ENCODE results near the gene RCN2. TPM values are rescaled to one million over a fixed set of nuclear protein-coding genes. Genes with fewer than 3 reads are reported as not detected.

The RCN2 gene
- total and polyA plus RNA-seq, 7 experiments from 2014 or later, result 16.7 to 45.7 (median 28.5) TPM

DNA sequence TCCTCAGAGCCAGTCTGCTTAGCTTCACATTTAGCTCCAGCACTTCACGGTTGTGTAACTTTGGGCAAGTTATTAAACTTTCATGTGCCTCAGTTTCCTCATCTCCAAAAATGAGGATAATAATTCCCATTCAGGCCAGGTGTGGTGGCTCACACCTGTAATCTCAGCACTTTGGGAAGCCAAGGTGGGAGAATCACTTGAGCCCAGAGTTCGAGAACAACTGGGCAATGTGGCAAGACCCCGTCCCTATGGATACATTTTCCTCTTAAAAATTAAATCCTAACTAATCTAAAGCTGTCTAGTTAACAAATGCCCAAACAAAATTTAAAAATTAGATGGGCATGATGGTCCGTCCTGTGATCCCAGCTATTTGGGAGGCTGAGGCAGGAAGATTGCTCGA is 7.2 kb downstream of the RCN2 start:
- H3K27ac Mint-ChIP-seq, result peak overlapping the region in 1 of 9 donors; percentile 7
- Histone ChIP-seq H3K27me3 (ENCODE audit: control insufficient read depth in 2 of 2, insufficient read depth in 2 of 2, low read length in 2 of 2) (no peaks in the 10 kb centered on the region), H3K4me1 (ENCODE audit: control insufficient read depth in 2 of 2, insufficient read depth in 2 of 2, low read length in 2 of 2) (no peaks in the 10 kb centered on the region), H3K36me3 (ENCODE audit: control insufficient read depth in 2 of 3, insufficient read depth in 3 of 3, low read length in 3 of 3) (peaks cover 4 to 30% (median 7%) of the 10 kb centered on the region in 3 experiments), H3K4me3 (ENCODE audit: low read length) (no peak overlapping the region), H3K9me3 (ENCODE audit: control insufficient read depth in 2 of 3, low read length in 3 of 3) (no peaks in the 10 kb centered on the region), H3K27ac (ENCODE audit: low read depth, low read length) (no peak overlapping the region)
- peaks cover 8 to 26% (median 8%) of the 10 kb centered on the region in 7 donors for H3K4me1 Mint-ChIP-seq
- ATAC-seq (no peak), DNase-seq (no peak)
- no peaks in the 10 kb centered on the region for H3K9me3 Mint-ChIP-seq
- H3K4me3 Mint-ChIP-seq, result no peak overlapping the region
- no peaks in the 10 kb centered on the region for H3K27me3 Mint-ChIP-seq
- CTCF ChIA-PET, result interaction anchor here (0.7 kb wide), 1 partner anchor 584 kb away, joined by 3 read pairs; no protein-coding TSS in a partner anchor
- intact Hi-C loops (cut with micrococcal nuclease), result loop anchor here in 1 of 2 donors (10.0 kb wide), 2 partner anchors 704 to 1034 kb away; partner anchors contain the start of gene FBXO22
- peaks cover 5 to 24% (median 19%) of the 10 kb centered on the region in 5 donors for H3K36me3 Mint-ChIP-seq
- POLR2A ChIA-PET, result interaction anchor here (0.6 to 1.8 kb wide), 3 partner anchors 42 to 58 kb away, joined by 3 to 5 read pairs (median 4); partner anchors contain the start of gene PSTPIP1

DNA sequence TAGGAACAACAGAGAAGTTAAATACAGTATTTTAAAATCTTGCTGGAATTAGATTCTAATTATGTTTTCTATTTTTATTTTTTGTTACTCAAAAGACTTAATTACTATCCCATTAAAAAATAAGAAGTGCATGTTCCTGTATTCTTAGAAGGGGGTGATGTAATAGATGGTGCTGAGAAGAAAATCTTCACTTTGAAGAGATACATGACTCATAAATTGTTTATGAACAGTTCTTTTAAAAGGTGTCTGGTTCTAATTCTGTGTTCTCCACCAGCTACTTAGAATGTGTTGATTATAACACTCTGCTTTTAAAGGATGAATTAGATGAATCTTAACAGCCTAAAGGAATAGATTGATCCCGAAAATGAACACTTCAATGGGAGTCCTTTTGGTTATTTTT is 8.2 kb downstream of the RCN2 start:
- Mint-ChIP-seq H3K4me3 (no peak overlapping the region), H3K27me3 (no peaks in the 10 kb centered on the region), H3K4me1 (peaks cover 7 to 21% (median 9%) of the 10 kb centered on the region in 7 donors), H3K9me3 (peaks cover 0 to 3% (median 0%) of the 10 kb centered on the region in 11 donors), H3K27ac (peak overlapping the region in 1 of 9 donors; percentile 47), H3K36me3 (peaks cover 10 to 29% (median 24%) of the 10 kb centered on the region in 5 donors)
- Histone ChIP-seq H3K36me3 (ENCODE audit: control insufficient read depth in 2 of 3, insufficient read depth in 3 of 3, low read length in 3 of 3) (peaks cover 7 to 28% (median 8%) of the 10 kb centered on the region in 3 experiments), H3K9me3 (ENCODE audit: control insufficient read depth in 2 of 3, low read length in 3 of 3) (no peaks in the 10 kb centered on the region), H3K4me1 (ENCODE audit: control insufficient read depth in 2 of 2, insufficient read depth in 2 of 2, low read length in 2 of 2) (no peaks in the 10 kb centered on the region), H3K4me3 (ENCODE audit: low read length) (no peak overlapping the region), H3K27me3 (ENCODE audit: control insufficient read depth in 2 of 2, insufficient read depth in 2 of 2, low read length in 2 of 2) (no peaks in the 10 kb centered on the region), H3K27ac (ENCODE audit: low read depth, low read length) (no peak overlapping the region)
- POLR2A ChIA-PET, result no interaction called here
- intact Hi-C loops (cut with micrococcal nuclease), result loop anchor here in 1 of 2 donors (10.0 kb wide), 2 partner anchors 705 to 1035 kb away; partner anchors contain the start of gene FBXO22
- ATAC-seq (no peak), DNase-seq (no peak)
- CTCF ChIA-PET, result interaction anchor here (0.7 kb wide), 1 partner anchor 555 kb away, joined by 3 read pairs; no protein-coding TSS in a partner anchor

DNA sequence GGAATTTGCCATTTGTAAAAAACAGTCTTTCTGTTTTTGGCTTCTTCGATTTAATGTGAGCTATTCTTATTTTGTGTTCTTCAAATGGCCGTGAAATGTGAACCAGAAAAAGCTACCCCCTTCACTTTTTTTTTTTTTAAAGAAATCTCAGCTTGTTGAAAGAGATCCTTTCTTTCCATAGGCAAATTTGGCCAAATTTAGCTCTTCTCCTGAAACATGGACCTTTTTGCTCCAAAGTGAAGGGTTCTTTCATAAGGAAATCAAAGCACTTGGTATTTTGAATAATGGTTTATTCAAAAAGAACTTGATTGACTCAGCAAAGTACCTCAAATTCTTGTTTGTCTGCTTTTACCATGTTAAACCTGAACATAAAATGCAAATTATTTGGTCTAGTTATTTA is 10.1 kb downstream of the RCN2 start:
- Histone ChIP-seq H3K4me1 (ENCODE audit: control insufficient read depth in 2 of 2, insufficient read depth in 2 of 2, low read length in 2 of 2) (no peaks in the 10 kb centered on the region), H3K36me3 (ENCODE audit: control insufficient read depth in 2 of 3, insufficient read depth in 3 of 3, low read length in 3 of 3) (peaks cover 3 to 17% (median 4%) of the 10 kb centered on the region in 3 experiments), H3K27ac (ENCODE audit: low read depth, low read length) (no peak overlapping the region), H3K27me3 (ENCODE audit: control insufficient read depth in 2 of 2, insufficient read depth in 2 of 2, low read length in 2 of 2) (no peaks in the 10 kb centered on the region), H3K9me3 (ENCODE audit: control insufficient read depth in 2 of 3, low read length in 3 of 3) (no peaks in the 10 kb centered on the region), H3K4me3 (ENCODE audit: low read length) (no peak overlapping the region)
- CTCF ChIA-PET, result interaction anchor here (0.8 to 1.2 kb wide), 2 partner anchors 284 to 556 kb away, joined by 3 to 5 read pairs; no protein-coding TSS in a partner anchor
- Mint-ChIP-seq H3K9me3 (peaks cover 0 to 3% (median 0%) of the 10 kb centered on the region in 11 donors), H3K4me1 (peaks cover 0 to 12% (median 7%) of the 10 kb centered on the region in 7 donors), H3K27me3 (no peaks in the 10 kb centered on the region), H3K27ac (peak overlapping the region in 1 of 9 donors; percentile 15), H3K36me3 (peaks cover 9 to 36% (median 25%) of the 10 kb centered on the region in 5 donors), H3K4me3 (no peak overlapping the region)
- POLR2A ChIA-PET, result interaction anchor here (0.7 to 0.9 kb wide), 2 partner anchors 10 to 579 kb away, joined by 3 to 4 read pairs; partner anchors contain the start of gene RCN2
- no peak for DNase-seq
- intact Hi-C loops (cut with micrococcal nuclease), result no loop called here
- ATAC-seq, result no peak

DNA sequence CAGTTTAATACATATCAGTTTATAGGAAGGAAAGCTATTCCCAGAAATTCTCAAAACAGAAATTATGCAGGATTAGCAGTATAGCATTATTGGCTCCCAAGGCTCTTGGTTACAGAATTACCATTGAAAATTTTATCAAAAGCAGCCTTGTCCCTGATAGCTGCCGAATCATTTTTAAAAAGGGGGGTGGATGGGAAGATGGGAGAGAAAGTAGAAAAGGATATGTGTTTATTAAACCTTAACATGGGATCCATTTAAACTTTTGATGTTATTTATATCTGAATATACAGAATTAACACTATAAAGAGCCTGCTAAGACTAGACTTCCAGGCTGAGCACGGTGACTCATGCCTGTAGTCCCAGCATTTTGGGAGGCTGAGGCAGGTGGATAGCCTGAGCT is 10.8 kb downstream of the RCN2 start:
- intact Hi-C loops (cut with micrococcal nuclease), result no loop called here
- Histone ChIP-seq H3K27me3 (ENCODE audit: control insufficient read depth in 2 of 2, insufficient read depth in 2 of 2, low read length in 2 of 2) (no peaks in the 10 kb centered on the region), H3K9me3 (ENCODE audit: control insufficient read depth in 2 of 3, low read length in 3 of 3) (no peaks in the 10 kb centered on the region), H3K4me3 (ENCODE audit: low read length) (no peak overlapping the region), H3K36me3 (ENCODE audit: control insufficient read depth in 2 of 3, insufficient read depth in 3 of 3, low read length in 3 of 3) (peaks cover 0 to 13% (median 3%) of the 10 kb centered on the region in 3 experiments), H3K4me1 (ENCODE audit: control insufficient read depth in 2 of 2, insufficient read depth in 2 of 2, low read length in 2 of 2) (no peaks in the 10 kb centered on the region), H3K27ac (ENCODE audit: low read depth, low read length) (no peak overlapping the region)
- Mint-ChIP-seq H3K27ac (peak overlapping the region in 1 of 9 donors; percentile 15), H3K4me3 (no peak overlapping the region), H3K36me3 (peaks cover 9 to 40% (median 26%) of the 10 kb centered on the region in 5 donors), H3K9me3 (peaks cover 0 to 3% (median 0%) of the 10 kb centered on the region in 11 donors), H3K4me1 (peaks cover 3 to 16% (median 10%) of the 10 kb centered on the region in 7 donors), H3K27me3 (no peaks in the 10 kb centered on the region)
- DNase-seq, result no peak
- POLR2A ChIA-PET, result interaction anchor here (0.9 kb wide), 1 partner anchor 11 kb away, joined by 3 read pairs; the partner anchor contains the start of gene RCN2
- ATAC-seq, result no peak
- CTCF ChIA-PET, result no interaction called here

DNA sequence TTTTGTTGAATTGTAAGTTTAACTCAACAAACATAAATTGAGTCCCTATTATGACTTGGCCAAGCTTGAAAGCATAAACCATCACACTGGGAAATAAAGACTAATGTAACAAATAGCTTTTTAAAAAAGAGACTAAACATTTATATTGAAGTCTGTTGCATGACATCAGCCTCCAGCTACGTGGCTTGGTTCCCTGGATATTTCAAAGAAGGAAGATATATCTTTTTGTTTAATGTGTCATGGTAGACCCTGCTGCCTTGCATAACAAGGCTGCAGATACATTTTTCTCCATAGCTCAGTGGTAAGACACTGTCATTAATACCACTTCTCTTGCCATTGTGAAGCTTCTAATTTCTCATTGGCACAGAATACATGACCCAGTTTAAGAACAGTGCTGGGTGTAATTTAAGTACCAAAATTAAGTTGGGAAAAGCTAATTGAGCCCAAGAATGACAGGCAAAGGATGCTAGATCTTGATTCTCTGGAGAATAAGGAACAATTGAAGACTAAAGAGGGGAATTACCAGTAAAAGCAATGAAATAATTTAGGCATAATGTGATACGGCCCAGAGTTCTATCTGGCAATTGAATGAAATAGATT is 14.0 kb downstream of the RCN2 start:
- no peaks in the 10 kb centered on the region for H3K27me3 Mint-ChIP-seq
- intact Hi-C loops (cut with micrococcal nuclease), result loop anchor here in 1 of 2 donors (5.0 kb wide), 1 partner anchor 43 kb away; no protein-coding TSS in a partner anchor
- peak overlapping the region in 3 of 9 donors; percentile 5 to 51 (median 42) for H3K27ac Mint-ChIP-seq
- Histone ChIP-seq H3K36me3 (ENCODE audit: control insufficient read depth in 2 of 3, insufficient read depth in 3 of 3, low read length in 3 of 3) (peaks cover 3 to 17% (median 8%) of the 10 kb centered on the region in 3 experiments), H3K27ac (ENCODE audit: low read depth, low read length) (no peak overlapping the region), H3K4me1 (ENCODE audit: control insufficient read depth in 2 of 2, insufficient read depth in 2 of 2, low read length in 2 of 2) (no peaks in the 10 kb centered on the region), H3K4me3 (ENCODE audit: low read length) (no peak overlapping the region), H3K27me3 (ENCODE audit: control insufficient read depth in 2 of 2, insufficient read depth in 2 of 2, low read length in 2 of 2) (no peaks in the 10 kb centered on the region), H3K9me3 (ENCODE audit: control insufficient read depth in 2 of 3, low read length in 3 of 3) (no peaks in the 10 kb centered on the region)
- DNase-seq (no peak), ATAC-seq (no peak)
- no peak overlapping the region for H3K4me3 Mint-ChIP-seq
- ChIA-PET POLR2A (interaction anchor here (0.6 kb wide), 1 partner anchor 18 kb away, joined by 3 read pairs; no protein-coding TSS in a partner anchor), CTCF (interaction anchor here (0.7 kb wide), 1 partner anchor 1535 kb away, joined by 3 read pairs; no protein-coding TSS in a partner anchor)
- peaks cover 12 to 54% (median 33%) of the 10 kb centered on the region in 5 donors for H3K36me3 Mint-ChIP-seq
- H3K9me3 Mint-ChIP-seq, result peaks cover 0 to 3% (median 0%) of the 10 kb centered on the region in 11 donors
- H3K4me1 Mint-ChIP-seq, result peaks cover 3 to 17% (median 10%) of the 10 kb centered on the region in 7 donors

DNA sequence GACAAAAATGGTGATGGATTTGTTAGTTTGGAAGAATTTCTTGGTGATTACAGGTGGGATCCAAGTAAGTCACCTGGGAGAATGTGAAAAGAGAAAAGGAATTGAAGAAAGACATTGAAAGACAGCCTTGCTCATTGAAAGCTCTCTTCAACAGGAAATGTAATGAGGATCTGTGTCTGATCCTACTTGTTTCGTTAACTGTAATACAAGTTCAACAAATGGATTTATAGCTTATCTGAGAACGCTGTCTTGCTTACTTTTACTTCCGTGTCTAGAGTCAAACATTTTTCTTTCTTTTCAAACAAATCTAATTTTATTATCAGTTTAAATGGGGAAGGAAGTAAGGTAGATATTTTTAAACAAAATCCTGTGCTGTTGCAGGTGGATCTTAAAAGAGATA is 15.9 kb downstream of the RCN2 start:
- Histone ChIP-seq H3K27me3 (ENCODE audit: control insufficient read depth in 2 of 2, insufficient read depth in 2 of 2, low read length in 2 of 2) (no peaks in the 10 kb centered on the region), H3K4me3 (ENCODE audit: low read length) (no peak overlapping the region), H3K4me1 (ENCODE audit: control insufficient read depth in 2 of 2, insufficient read depth in 2 of 2, low read length in 2 of 2) (no peaks in the 10 kb centered on the region), H3K36me3 (ENCODE audit: control insufficient read depth in 2 of 3, insufficient read depth in 3 of 3, low read length in 3 of 3) (peaks cover 3 to 17% (median 8%) of the 10 kb centered on the region in 3 experiments), H3K27ac (ENCODE audit: low read depth, low read length) (no peak overlapping the region), H3K9me3 (ENCODE audit: control insufficient read depth in 2 of 3, low read length in 3 of 3) (no peaks in the 10 kb centered on the region)
- Mint-ChIP-seq H3K27ac (peak overlapping the region in 4 of 9 donors; percentile 16 to 63 (median 22)), H3K27me3 (no peaks in the 10 kb centered on the region), H3K4me1 (peaks cover 3 to 24% (median 16%) of the 10 kb centered on the region in 7 donors), H3K4me3 (no peak overlapping the region), H3K9me3 (peaks cover 0 to 3% (median 0%) of the 10 kb centered on the region in 11 donors), H3K36me3 (peaks cover 12 to 50% (median 39%) of the 10 kb centered on the region in 5 donors)
- DNase-seq, result no peak
- intact Hi-C loops (cut with micrococcal nuclease), result loop anchor here in 1 of 2 donors (5.0 kb wide), 1 partner anchor 45 kb away; no protein-coding TSS in a partner anchor
- CTCF ChIA-PET, result interaction anchor here (0.6 kb wide), 1 partner anchor 1058 kb away, joined by 3 read pairs; no protein-coding TSS in a partner anchor
- ATAC-seq, result no peak
- POLR2A ChIA-PET, result interaction anchor here (0.7 to 2.7 kb wide), 2 partner anchors 47 to 124 kb away, joined by 3 to 8 read pairs; partner anchors contain the start of genes PSTPIP1 and TSPAN3

Measured in naive thymus-derived CD4-positive, alpha-beta T cell (primary cell).